Measurements from ENCODE around the gene ARHGEF16. TPM values are rescaled to one million over a fixed set of nuclear protein-coding genes. Genes with fewer than 3 reads are reported as not detected.

Gene ARHGEF16
- total RNA-seq, 1 donor from 2014 or later = 20.3 TPM

GRCh38 chr1:3496916-3497315 lies 42.5 kb downstream of the ARHGEF16 start:
- no peak overlapping the region for H3K4me3 Mint-ChIP-seq
- no peaks in the 10 kb centered on the region for H3K4me1 Mint-ChIP-seq
- TF ChIP-seq CTCF (IDR thresholded peaks at IDR 0.05; ENCODE audit: unreplicated experiment) = no peak
- no peaks in the 10 kb centered on the region for H3K36me3 Mint-ChIP-seq
- no peaks in the 10 kb centered on the region for H3K27me3 Mint-ChIP-seq (ENCODE audit: low read depth)
- H3K9me3 Mint-ChIP-seq = no peaks in the 10 kb centered on the region
- DNase-seq (ENCODE audit: low spot score in 2 of 2, unreplicated experiment in 2 of 2) = no peak
- no peak overlapping the region for H3K27ac Mint-ChIP-seq

- Mint-ChIP-seq H3K9me3 (no peaks in the 10 kb centered on the region), H3K4me1 (no peaks in the 10 kb centered on the region), H3K36me3 (no peaks in the 10 kb centered on the region), H3K4me3 (no peak overlapping the region), H3K27me3 (ENCODE audit: low read depth) (no peaks in the 10 kb centered on the region), H3K27ac (no peak overlapping the region)
- no peak for TF ChIP-seq CTCF (IDR thresholded peaks at IDR 0.05; ENCODE audit: unreplicated experiment)
- DNase-seq (ENCODE audit: low spot score in 2 of 2, unreplicated experiment in 2 of 2) = no peak
Observed at GRCh38 chr1:3497521-3497920, 43.1 kb downstream of the ARHGEF16 start.

GRCh38 chr1:3498246-3498930 lies 43.9 kb downstream of the ARHGEF16 start:
- H3K36me3 Mint-ChIP-seq = no peaks in the 10 kb centered on the region
- no peaks in the 10 kb centered on the region for H3K27me3 Mint-ChIP-seq (ENCODE audit: low read depth)
- no peaks in the 10 kb centered on the region for H3K9me3 Mint-ChIP-seq
- no peak for TF ChIP-seq CTCF (IDR thresholded peaks at IDR 0.05; ENCODE audit: unreplicated experiment)
- H3K27ac Mint-ChIP-seq = no peak overlapping the region
- H3K4me3 Mint-ChIP-seq = no peak overlapping the region
- no peaks in the 10 kb centered on the region for H3K4me1 Mint-ChIP-seq
- no peak for DNase-seq (ENCODE audit: low spot score in 2 of 2, unreplicated experiment in 2 of 2)

- no peak for TF ChIP-seq CTCF (IDR thresholded peaks at IDR 0.05; ENCODE audit: unreplicated experiment)
- Mint-ChIP-seq H3K27me3 (ENCODE audit: low read depth) (no peaks in the 10 kb centered on the region), H3K4me1 (no peaks in the 10 kb centered on the region)
Observed at GRCh38 chr1:3498986-3499385, 44.5 kb downstream of the ARHGEF16 start.

GRCh38 chr1:3499611-3500010 lies 45.1 kb downstream of the ARHGEF16 start:
- Mint-ChIP-seq H3K4me1 (no peaks in the 10 kb centered on the region), H3K9me3 (no peaks in the 10 kb centered on the region), H3K36me3 (no peaks in the 10 kb centered on the region), H3K4me3 (no peak overlapping the region), H3K27me3 (ENCODE audit: low read depth) (no peaks in the 10 kb centered on the region), H3K27ac (no peak overlapping the region)
- no peak for DNase-seq (ENCODE audit: low spot score in 2 of 2, unreplicated experiment in 2 of 2)
- no peak for TF ChIP-seq CTCF (IDR thresholded peaks at IDR 0.05; ENCODE audit: unreplicated experiment)

More at GRCh38 chr1:3498986-3499385, 44.5 kb downstream of the ARHGEF16 start:
- Mint-ChIP-seq H3K9me3 (no peaks in the 10 kb centered on the region), H3K27ac (no peak overlapping the region), H3K36me3 (no peaks in the 10 kb centered on the region), H3K4me3 (no peak overlapping the region)
- no peak for DNase-seq (ENCODE audit: low spot score in 2 of 2, unreplicated experiment in 2 of 2)
